Glutamatergic neuron (in vitro differentiated cells): ENCODE data around the gene RAD51B. TPM values are rescaled to one million over a fixed set of nuclear protein-coding genes. Genes with fewer than 3 reads are reported as not detected.

Source experiments
- DNase-seq: peaks from one replicate; pipeline ENCODE4 v3.0.0; 2022
- H3K27ac Mint-ChIP-seq: one replicate; pipeline ENCODE4 v1.8.0; 2020; ENCODE audit warnings: mild to moderate bottlenecking, mixed read lengths, inconsistent platforms; ENCODE audit not compliant: unreplicated experiment
- H3K27me3 Mint-ChIP-seq: one replicate; pipeline ENCODE4 v1.8.0; 2020; ENCODE audit warnings: mild to moderate bottlenecking, moderate library complexity, mixed read lengths, inconsistent platforms; ENCODE audit not compliant: unreplicated experiment
- H3K36me3 Mint-ChIP-seq: one replicate; pipeline ENCODE4 v1.8.0; 2020; ENCODE audit warnings: mild to moderate bottlenecking, mixed read lengths, inconsistent platforms; ENCODE audit not compliant: unreplicated experiment
- H3K4me1 Mint-ChIP-seq: one replicate; pipeline ENCODE4 v1.8.0; 2020; ENCODE audit warnings: mild to moderate bottlenecking, low read depth, mixed read lengths, inconsistent platforms; ENCODE audit not compliant: unreplicated experiment
- H3K4me3 Mint-ChIP-seq: one replicate; pipeline ENCODE4 v1.8.0; 2020; ENCODE audit warnings: mild to moderate bottlenecking, mixed read lengths, inconsistent platforms; ENCODE audit not compliant: unreplicated experiment
- H3K9me3 Mint-ChIP-seq: one replicate; pipeline ENCODE4 v1.8.0; 2020; ENCODE audit warnings: mild to moderate bottlenecking, moderate library complexity, mixed read lengths, inconsistent platforms; ENCODE audit not compliant: unreplicated experiment
- CTCF ChIP-seq: fragments of 200-600 bp; sonication (generic); IDR thresholded peaks from one replicate; pipeline ENCODE4 v1.5.0; 2021; ENCODE audit not compliant: partially characterized antibody, unreplicated experiment
- total RNA-seq: library from RNA; stranded (reverse); fragmentation: NEBNext Ultra II Directional; extraction: Animal tissue kit (Norgen Biotek cat#: 25700); gene quantifications from one replicate; pipeline ENCODE4 v1.2.1, GENCODE V29; 2021; ENCODE audit not compliant: unreplicated experiment

The RAD51B gene
- total RNA-seq, 1 donor from 2014 or later, result 9.7 TPM

- Mint-ChIP-seq H3K27me3 (no peaks in the 10 kb centered on the region), H3K27ac (no peak overlapping the region), H3K9me3 (no peaks in the 10 kb centered on the region), H3K4me1 (no peaks in the 10 kb centered on the region), H3K4me3 (no peak overlapping the region), H3K36me3 (no peaks in the 10 kb centered on the region)
- DNase-seq, result no peak
- TF ChIP-seq CTCF, result no peak
Observed at GRCh38 chr14:68132563-68133121, 313.1 kb downstream of the RAD51B start.

- H3K9me3 Mint-ChIP-seq, result no peaks in the 10 kb centered on the region
- no peaks in the 10 kb centered on the region for H3K36me3 Mint-ChIP-seq
- peaks cover 5% of the 10 kb centered on the region for H3K4me1 Mint-ChIP-seq
- no peaks in the 10 kb centered on the region for H3K27me3 Mint-ChIP-seq
- DNase-seq, result no peak
- no peak overlapping the region for H3K27ac Mint-ChIP-seq
- TF ChIP-seq CTCF, result no peak
- no peak overlapping the region for H3K4me3 Mint-ChIP-seq
Observed at GRCh38 chr14:68133856-68134255, 314.3 kb downstream of the RAD51B start.

- Mint-ChIP-seq H3K4me3 (no peak overlapping the region), H3K9me3 (no peaks in the 10 kb centered on the region), H3K27me3 (no peaks in the 10 kb centered on the region), H3K4me1 (peaks cover 5% of the 10 kb centered on the region), H3K36me3 (no peaks in the 10 kb centered on the region), H3K27ac (no peak overlapping the region)
- no peak for TF ChIP-seq CTCF
- no peak for DNase-seq
Observed at GRCh38 chr14:68135028-68135427, 315.4 kb downstream of the RAD51B start.

- H3K4me3 Mint-ChIP-seq, result no peak overlapping the region
- H3K9me3 Mint-ChIP-seq, result no peaks in the 10 kb centered on the region
- H3K36me3 Mint-ChIP-seq, result no peaks in the 10 kb centered on the region
- no peak for DNase-seq
- H3K27me3 Mint-ChIP-seq, result no peaks in the 10 kb centered on the region
- peaks cover 5% of the 10 kb centered on the region for H3K4me1 Mint-ChIP-seq
- no peak overlapping the region for H3K27ac Mint-ChIP-seq
- TF ChIP-seq CTCF, result no peak
Observed at GRCh38 chr14:68135566-68135965, 316.0 kb downstream of the RAD51B start.

GRCh38 chr14:68137704-68138619, 318.4 kb downstream of the RAD51B start:
- Mint-ChIP-seq H3K4me1 (peaks cover 5% of the 10 kb centered on the region), H3K27me3 (no peaks in the 10 kb centered on the region), H3K4me3 (no peak overlapping the region), H3K36me3 (no peaks in the 10 kb centered on the region), H3K27ac (no peak overlapping the region), H3K9me3 (no peaks in the 10 kb centered on the region)
- no peak for TF ChIP-seq CTCF
- peak; percentile 77 for DNase-seq
